CD4-positive, alpha-beta T cell treated with Interleukin-17A for 1 hour (primary cell): ENCODE measurements around the gene TTL.

Experiments
- DNase-seq: peaks from one replicate; pipeline ENCODE4 v3.0.0-alpha.2; 2020

The TTL gene

DNA sequence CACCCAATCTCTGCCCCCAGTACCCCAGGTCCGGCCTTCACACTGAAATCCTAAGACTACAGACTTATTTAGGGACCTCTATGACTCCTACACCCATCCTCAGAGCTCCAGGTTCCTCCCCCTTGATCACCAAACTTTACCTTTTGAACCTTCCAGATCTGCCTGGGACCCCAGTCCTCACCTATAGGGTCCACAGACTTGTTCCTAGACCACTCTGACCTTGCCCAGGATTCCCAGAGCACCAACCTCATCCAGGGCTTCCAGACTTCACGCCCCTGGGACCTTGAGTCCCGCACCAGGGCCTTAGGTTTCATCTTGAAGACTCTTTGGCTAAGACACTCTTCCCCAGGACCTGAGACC, 102.9 kb downstream of the TTL start:
- DNase-seq, result no peak

DNA sequence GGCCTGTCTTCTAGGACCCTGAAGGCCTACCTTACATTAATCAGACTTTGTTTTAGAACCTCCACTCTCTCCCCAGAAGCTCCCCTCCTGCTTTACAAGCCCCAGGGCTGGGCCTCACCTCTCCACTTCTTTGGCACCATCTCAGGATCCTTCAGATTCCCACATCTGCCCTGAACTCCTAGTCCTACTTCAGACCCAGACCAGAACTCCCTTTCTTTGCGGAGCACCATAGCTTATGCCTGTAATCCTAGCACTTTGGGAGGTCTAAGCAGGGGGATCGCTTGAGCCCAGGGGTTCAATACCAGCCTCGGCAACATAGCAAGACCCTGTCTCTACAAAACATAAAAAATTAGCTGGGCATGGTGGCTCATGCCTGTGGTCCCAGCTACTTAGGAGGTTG, 103.4 kb downstream of the TTL start:
- no peak for DNase-seq

DNA sequence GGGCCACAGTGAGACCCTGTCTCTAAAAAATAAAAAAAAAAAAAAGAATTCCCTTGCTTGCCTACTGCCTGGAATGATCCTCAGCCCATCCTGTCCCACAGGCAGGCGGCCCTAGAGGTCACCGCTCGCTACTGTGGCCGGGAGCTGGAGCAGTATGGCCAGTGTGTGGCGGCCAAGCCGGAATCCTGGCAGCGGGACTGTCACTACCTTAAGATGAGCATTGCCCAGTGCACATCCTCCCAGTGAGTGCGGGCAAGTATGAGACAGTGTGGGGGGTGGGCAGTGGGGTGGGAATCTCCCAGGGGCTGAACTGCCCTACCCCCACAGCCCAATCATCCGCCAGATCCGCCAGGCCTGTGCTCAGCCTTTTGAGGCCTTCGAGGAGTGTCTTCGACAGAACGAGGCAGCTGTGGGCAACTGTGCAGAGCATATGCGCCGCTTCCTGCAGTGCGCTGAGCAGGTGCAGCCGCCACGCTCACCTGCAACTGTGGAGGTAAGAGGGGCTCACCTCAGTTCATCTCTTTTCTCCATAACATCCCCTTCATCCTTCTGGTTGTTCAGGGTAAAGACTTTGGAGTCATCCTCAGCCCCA, 104.0 kb downstream of the TTL start:
- DNase-seq, result no peak

DNA sequence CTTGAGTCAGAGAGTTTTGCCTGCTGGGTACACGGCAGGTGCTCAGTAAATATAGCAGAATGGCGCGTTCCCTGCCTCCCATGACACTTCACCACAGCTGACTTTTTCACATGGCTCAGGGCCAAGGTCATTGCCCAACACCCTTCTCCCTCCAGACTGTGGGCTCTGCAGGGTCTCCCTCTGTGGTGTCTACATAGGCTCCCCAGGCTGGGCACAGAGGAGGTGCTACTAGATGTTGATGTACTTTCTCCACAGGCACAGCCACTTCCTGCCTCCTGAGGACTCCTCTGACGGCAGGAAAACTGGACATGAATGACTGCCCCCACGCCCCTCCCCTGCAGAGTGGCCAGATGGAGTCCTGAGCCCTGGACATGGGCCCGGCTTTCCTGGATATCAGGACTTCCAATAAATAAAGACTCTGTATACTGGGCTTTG, 106.7 kb downstream of the TTL start:
- no peak for DNase-seq
